ENCODE results near the gene PUS3.

Gene PUS3

DNA sequence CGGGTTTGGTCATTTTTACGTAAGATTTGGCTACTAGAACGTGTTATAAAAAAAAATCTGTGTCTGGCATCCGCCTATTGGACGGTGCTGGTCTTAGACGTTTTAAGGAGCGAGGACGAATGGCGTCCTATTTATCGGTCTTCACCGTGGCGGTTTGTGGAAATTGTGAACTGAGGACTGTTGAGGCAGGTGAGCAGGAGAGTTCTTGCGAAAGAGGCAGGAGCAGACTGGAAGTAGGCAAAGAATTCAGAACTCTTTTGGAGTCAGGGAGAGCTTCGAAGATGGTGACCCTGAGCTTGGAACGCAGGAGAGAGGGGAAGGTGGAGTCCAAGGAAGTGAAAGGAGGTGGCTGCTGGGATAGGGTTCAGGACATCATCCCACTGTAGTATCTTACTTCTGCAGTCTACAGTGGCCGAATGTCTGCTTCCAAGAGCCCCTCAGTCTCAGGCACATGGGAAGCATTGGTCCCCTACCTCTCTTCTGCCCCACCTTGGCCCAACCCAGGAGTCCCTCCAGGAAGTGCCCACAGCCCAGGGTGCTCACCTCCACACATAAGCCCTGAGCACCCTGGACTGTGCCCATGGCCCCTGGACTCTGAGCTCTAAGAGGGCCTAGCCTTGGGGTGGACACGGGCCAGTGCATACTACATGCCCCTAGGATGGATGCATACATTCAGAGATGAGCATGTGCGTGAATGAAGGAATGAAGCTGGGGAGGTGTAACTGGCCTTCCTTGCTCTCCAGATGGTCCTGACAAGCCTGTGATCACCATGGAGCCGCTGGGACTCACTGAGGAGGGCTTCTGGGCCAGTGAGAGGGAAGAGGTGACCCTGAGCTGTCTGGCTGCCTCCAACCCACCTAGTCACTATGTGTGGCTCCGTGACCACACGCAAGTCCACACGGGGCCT, 46.5 kb upstream of the PUS3 start:
- no peak for DNase-seq (ENCODE audit: low read depth)
- TF ChIP-seq, protein P1, sequence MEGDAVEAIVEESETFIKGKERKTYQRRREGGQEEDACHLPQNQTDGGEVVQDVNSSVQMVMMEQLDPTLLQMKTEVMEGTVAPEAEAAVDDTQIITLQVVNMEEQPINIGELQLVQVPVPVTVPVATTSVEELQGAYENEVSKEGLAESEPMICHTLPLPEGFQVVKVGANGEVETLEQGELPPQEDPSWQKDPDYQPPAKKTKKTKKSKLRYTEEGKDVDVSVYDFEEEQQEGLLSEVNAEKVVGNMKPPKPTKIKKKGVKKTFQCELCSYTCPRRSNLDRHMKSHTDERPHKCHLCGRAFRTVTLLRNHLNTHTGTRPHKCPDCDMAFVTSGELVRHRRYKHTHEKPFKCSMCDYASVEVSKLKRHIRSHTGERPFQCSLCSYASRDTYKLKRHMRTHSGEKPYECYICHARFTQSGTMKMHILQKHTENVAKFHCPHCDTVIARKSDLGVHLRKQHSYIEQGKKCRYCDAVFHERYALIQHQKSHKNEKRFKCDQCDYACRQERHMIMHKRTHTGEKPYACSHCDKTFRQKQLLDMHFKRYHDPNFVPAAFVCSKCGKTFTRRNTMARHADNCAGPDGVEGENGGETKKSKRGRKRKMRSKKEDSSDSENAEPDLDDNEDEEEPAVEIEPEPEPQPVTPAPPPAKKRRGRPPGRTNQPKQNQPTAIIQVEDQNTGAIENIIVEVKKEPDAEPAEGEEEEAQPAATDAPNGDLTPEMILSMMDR (conservative IDR thresholded peaks at IDR 0.05; ENCODE audit: control insufficient read depth, insufficient read depth, low read depth, low read length) = no peak
- H3K4me3 ChIP-seq (ENCODE audit: control insufficient read depth, low read depth, low read length) = no peak overlapping the region

DNA sequence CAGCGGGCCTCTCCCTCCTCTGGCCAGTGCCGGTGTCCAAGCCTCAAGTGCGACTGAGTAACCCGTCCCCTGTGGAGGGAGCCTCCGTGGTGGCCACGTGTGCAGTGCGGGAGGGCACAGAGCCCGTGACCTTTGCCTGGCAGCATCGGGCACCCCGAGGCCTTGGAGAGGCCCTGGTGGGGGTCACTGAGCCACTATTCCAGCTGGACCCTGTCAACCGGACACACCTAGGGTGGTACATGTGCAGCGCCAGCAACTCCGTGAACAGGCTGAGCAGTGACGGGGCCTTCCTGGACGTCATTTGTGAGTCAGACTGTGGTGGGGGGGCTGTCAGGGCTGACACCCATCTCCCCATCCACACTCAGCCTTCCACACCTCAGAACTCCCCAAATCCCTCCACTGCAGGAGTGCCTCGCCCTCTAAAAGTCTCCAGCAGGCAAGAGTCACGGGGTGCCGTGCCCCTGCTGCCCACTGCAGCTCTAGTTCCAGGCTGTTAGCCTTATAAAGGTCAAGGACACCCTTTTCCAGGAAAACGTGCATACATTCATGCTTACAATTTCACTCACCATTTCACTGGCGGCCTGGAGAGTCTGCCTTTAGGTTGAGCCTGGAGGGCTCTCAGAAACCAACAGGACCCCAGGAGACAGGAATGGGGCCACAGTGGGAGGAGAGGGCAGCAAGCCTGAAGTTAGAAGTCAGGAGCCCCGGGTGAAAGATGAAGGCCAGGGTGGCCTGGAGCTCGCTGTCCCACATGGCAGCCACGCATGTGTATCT, 45.5 kb upstream of the PUS3 start:
- DNase-seq (ENCODE audit: low read depth) = no peak
- TF ChIP-seq, protein P1 (conservative IDR thresholded peaks at IDR 0.05; ENCODE audit: control insufficient read depth, insufficient read depth, low read depth, low read length) = no peak

DNA sequence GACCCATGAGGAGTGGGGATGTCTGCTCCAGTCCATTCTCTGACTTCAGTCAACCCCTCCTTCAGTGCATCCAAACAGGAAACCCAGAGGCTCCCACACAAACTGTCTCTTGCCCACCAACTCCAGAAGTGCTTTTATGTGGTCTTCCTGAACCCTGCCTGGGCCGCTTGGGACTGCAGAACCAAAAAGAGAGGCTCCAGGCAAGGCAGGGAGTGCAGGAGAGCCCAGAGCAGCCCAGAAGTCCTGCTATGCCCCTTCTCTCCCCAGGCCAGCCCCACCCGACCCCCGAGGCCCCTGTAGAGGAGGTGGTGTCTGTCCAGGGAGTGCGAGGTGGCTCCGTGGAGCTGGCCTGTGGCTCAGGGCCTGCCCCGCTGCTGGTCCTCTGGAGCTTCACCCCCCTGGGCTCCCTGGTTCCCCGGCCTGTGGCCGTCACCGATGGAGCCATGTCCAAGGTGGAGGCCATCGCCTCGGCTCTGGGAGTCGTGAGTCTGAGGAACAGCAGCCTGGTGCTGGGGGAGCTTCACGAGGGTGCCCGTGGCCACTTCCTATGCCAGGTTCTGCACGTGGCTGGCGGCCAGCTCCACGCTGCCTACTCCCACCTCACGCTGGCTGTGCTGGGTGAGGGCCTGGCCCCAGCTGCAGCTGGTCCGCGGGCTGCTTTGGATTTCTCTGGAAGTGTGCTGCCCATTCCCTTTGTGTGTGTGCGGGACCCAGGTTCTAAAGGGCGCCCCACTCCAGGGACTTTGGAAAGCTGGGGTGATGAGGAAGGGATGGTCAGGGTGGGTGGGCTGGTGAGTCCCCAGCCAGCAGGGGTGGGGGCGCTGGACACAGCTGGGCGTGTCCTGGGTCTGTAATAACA, 44.6 kb upstream of the PUS3 start:
- TF ChIP-seq, protein P1 (conservative IDR thresholded peaks at IDR 0.05; ENCODE audit: control insufficient read depth, insufficient read depth, low read depth, low read length) = no peak
- H3K4me3 ChIP-seq (ENCODE audit: control insufficient read depth, low read depth, low read length) = no peak overlapping the region
- no peak for DNase-seq (ENCODE audit: low read depth)

More for the DNA sequence above, 45.5 kb upstream of the PUS3 start:
- H3K4me3 ChIP-seq (ENCODE audit: control insufficient read depth, low read depth, low read length) = no peak overlapping the region

DNA sequence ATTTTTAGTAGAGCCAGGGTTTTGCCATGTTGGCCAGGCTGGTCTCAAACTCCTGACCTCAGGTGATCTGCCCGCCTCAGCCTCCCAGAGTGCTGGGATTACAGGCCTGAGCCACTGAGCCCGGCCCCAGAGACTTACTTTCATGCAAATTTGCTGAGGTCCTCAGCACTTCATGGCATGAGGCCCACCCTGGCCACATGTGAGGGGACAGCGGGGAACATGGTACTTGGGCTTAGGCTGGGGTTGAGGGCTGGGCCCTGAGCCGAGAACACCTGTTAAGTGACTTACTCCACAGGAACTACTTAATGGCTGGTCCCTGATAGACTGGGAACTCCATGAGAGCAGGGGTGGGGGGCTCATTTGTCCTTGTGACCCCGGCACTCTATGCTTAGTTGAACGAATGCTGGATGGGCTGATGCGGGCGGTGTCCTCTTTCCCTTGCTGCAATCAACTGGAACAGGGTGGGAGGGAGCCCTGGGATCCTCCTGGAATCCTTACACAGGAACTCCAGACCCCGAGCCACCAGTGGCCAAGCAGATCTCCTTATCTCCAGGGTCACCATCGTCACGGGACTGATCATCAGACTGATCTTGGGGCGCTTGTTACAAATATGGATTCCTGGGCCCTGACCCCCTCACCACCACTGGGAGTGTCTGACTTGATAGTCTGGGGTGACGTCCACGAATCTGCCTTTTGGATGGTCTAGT, 43.9 kb upstream of the PUS3 start:
- DNase-seq (ENCODE audit: low read depth) = no peak
- no peak overlapping the region for H3K4me3 ChIP-seq (ENCODE audit: control insufficient read depth, low read depth, low read length)
- TF ChIP-seq, protein P1 (conservative IDR thresholded peaks at IDR 0.05; ENCODE audit: control insufficient read depth, insufficient read depth, low read depth, low read length) = no peak

DNA sequence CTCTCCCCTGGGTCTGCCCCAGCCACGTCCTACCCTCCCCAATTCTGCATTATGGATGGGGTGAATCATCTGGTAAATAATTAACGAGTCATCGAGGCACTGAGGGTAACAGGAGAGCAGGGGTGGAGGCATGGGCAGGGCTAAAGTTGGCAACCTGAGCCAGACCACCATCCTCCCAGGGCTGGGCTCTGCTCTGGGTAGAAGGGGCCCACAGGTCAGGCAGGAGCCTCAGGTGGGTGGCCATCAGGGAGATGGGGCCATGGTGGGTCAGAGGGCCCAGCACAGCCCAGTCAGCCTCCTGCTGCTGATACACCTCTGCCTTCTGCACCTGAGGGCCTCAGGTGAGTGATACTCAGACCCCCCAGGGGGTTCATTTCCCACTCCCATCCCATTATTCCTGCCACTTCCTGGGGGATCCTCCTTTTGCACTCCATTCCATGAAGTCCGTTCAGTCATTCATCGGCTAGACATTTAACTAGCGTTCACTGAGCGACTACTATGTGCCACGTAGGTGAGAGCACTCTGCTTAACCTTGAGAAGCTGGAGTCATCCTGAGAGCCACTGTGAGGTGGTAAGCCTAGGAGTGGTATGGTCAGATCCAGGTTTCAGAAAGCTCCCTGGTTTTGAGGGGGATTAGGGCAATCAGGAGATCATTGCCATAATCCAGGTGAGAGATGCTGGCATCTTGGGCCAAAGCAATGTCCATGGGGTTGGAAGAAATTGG, 43.0 kb upstream of the PUS3 start, which contains the start of gene VSIG10L2:
Gene VSIG10L2 (plus strand): TSS at position 248 of the 724 bp plus-strand sequence. CDS start 12 bp downstream, at position 260.
- no peak for DNase-seq (ENCODE audit: low read depth)
- TF ChIP-seq, protein P1 (conservative IDR thresholded peaks at IDR 0.05; ENCODE audit: control insufficient read depth, insufficient read depth, low read depth, low read length) = no peak
- no peak within 1 kb of the TSS for H3K4me3 ChIP-seq (ENCODE audit: control insufficient read depth, low read depth, low read length)

All from fibroblast of mammary gland (primary cell).